Brain microvascular endothelial cell (primary cell): ENCODE measurements around the gene PCNX1.
A peak's percentile ranks its signal among the peaks of the same experiment; 100 is the strongest.

Experiments used
- DNase-seq: peaks from one replicate; pipeline ENCODE4 v3.0.0-alpha.2; 2020
- H3K27ac ChIP-seq: fragments of 250-450 bp; sonication (Bioruptor Pico); 2 replicates; pipeline ENCODE4 v1.5.1; 2020; ENCODE audit warnings: mild to moderate bottlenecking, moderate library complexity
- H3K27me3 ChIP-seq: fragments of 250-450 bp; sonication (Bioruptor Pico); replicated peaks from 2 replicates; pipeline ENCODE4 v1.5.1; 2020; ENCODE audit warnings: mild to moderate bottlenecking
- H3K36me3 ChIP-seq: fragments of 250-450 bp; sonication (Bioruptor Pico); replicated peaks from 2 replicates; pipeline ENCODE4 v1.5.1; 2020; ENCODE audit warnings: mild to moderate bottlenecking
- H3K4me3 ChIP-seq: 2 replicates; pipeline ENCODE4 v1.5.1; 2011; ENCODE audit warnings: low read depth, mild to moderate bottlenecking, control low read depth, low read length, moderate library complexity
- CTCF ChIP-seq: IDR thresholded peaks from 2 replicates; pipeline ENCODE4 v1.5.1; 2011; ENCODE audit warnings: low read depth, mild to moderate bottlenecking, moderate library complexity, low read length, control low read depth, inconsistent platforms; ENCODE audit errors: missing control alignments
- in situ Hi-C: cut with HindIII; loops from 2 replicates; pipeline ENCODE4 v1.10.0; 2017; ENCODE audit warnings: low sequenced_read_pairs, low pct_ligation_motif_present

The PCNX1 gene

GRCh38 chr14:70888681-70889175 lies 18.5 kb upstream of the PCNX1 start:
- Histone ChIP-seq H3K27me3 (no peaks in the 10 kb centered on the region), H3K36me3 (no peaks in the 10 kb centered on the region), H3K27ac (peak overlapping the region; percentile 63), H3K4me3 (no peak overlapping the region)
- in situ Hi-C loops: no loop called here
- DNase-seq: peak; percentile 72
- no peak for TF ChIP-seq CTCF

- DNase-seq: no peak
- Histone ChIP-seq H3K36me3 (no peaks in the 10 kb centered on the region), H3K27me3 (no peaks in the 10 kb centered on the region), H3K4me3 (no peak overlapping the region), H3K27ac (no peak overlapping the region)
- TF ChIP-seq CTCF: no peak
- in situ Hi-C loops: no loop called here
Observed at GRCh38 chr14:70889555-70889954, 17.7 kb upstream of the PCNX1 start.

- no peak for DNase-seq
- TF ChIP-seq CTCF: no peak
- Histone ChIP-seq H3K27me3 (no peaks in the 10 kb centered on the region), H3K36me3 (no peaks in the 10 kb centered on the region), H3K4me3 (no peak overlapping the region), H3K27ac (no peak overlapping the region)
- in situ Hi-C loops: no loop called here
Observed at GRCh38 chr14:70890826-70891659, 16.2 kb upstream of the PCNX1 start.

- Histone ChIP-seq H3K4me3 (no peak overlapping the region), H3K27me3 (no peaks in the 10 kb centered on the region), H3K27ac (no peak overlapping the region), H3K36me3 (no peaks in the 10 kb centered on the region)
- in situ Hi-C loops: no loop called here
- no peak for TF ChIP-seq CTCF
- no peak for DNase-seq
Observed at GRCh38 chr14:70891737-70892136, 15.5 kb upstream of the PCNX1 start.

GRCh38 chr14:70893062-70893845 lies 14.0 kb upstream of the PCNX1 start:
- in situ Hi-C loops: no loop called here
- no peak for DNase-seq
- no peaks in the 10 kb centered on the region for H3K36me3 ChIP-seq
- H3K27ac ChIP-seq: no peak overlapping the region
- H3K4me3 ChIP-seq: no peak overlapping the region
- no peaks in the 10 kb centered on the region for H3K27me3 ChIP-seq
- TF ChIP-seq CTCF: no peak
